Measurements from ENCODE around the gene PDIA5.

- TF ChIP-seq EP300 (IDR thresholded peaks at IDR 0.05): no peak
- TF ChIP-seq CTCF (IDR thresholded peaks at IDR 0.05): no peak
- no peak for TF ChIP-seq POLR2A (IDR thresholded peaks at IDR 0.05)
Measured at GRCh38 chr3:123046262-123047061, 20.4 kb upstream of the PDIA5 start.

Measured in sigmoid colon (tissue), 4 donors.